HK-2 (cell line): ENCODE measurements around the gene TAPBPL.
A peak's percentile ranks its signal among the peaks of the same experiment; 100 is the strongest.
"Not testable (repeated sequence)": the region's sequence is repeated elsewhere in the genome, so short reads cannot be mapped to it uniquely, and the experiment has no call there.

Source experiments
- DNase-seq: peaks from one replicate; pipeline ENCODE4 v3.0.0-alpha.2; 2018; ENCODE audit not compliant: unreplicated experiment

The TAPBPL gene

GRCh38 chr12:6463858-6464257, 12.0 kb downstream of the TAPBPL start:
- no peak for DNase-seq

DNA sequence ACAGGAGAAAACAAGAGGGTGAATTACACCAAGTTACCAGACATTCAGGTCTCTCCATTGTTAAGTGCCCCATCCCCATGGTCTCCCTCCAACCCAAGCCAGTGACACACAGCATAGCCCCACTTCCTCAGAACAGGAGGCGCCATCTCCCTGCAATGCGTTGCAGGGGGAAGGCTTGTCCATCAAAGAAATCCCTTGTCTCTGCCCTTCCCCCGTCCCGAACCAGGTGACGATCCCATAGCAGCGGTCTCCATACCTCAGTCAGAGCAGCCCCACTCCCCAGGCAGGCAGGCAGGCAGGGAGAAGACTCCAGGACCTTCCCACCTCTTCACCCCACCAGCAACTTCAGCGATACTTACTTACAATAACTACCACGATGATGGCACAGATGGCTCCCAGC, 12.7 kb downstream of the TAPBPL start:
- DNase-seq: no peak

GRCh38 chr12:6465467-6466183, 13.8 kb downstream of the TAPBPL start:
- peak; percentile 47 for DNase-seq

GRCh38 chr12:6466184-6466573, 14.3 kb downstream of the TAPBPL start:
- DNase-seq: no peak

- DNase-seq: not testable (repeated sequence)
These were observed 14.9 kb downstream of the TAPBPL start for GRCh38 chr12:6466751-6467150.

- DNase-seq: not testable (repeated sequence)
These were observed 15.9 kb downstream of the TAPBPL start for GRCh38 chr12:6467571-6468282.

DNA sequence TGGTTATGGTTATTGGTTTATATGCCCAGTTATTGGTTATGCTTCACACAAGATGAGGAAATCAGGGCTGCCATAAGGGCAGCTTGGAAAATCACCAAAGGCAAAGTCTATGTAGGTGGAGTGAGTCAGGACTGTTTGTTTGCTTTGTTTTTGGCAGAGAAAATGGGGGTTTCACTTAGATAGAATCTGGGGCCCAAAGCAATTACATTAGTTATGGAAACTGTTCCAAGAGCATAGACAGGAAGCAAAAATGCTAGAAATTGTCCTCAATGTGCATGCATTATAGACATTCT, 16.4 kb downstream of the TAPBPL start:
- no peak for DNase-seq

- no peak for DNase-seq
These were observed 17.2 kb downstream of the TAPBPL start for GRCh38 chr12:6469092-6469491.

- no peak for DNase-seq
These were observed 17.9 kb downstream of the TAPBPL start for GRCh38 chr12:6469609-6470374.

GRCh38 chr12:6470375-6471163, 18.7 kb downstream of the TAPBPL start, which contains the start of gene VAMP1:
Gene VAMP1 (minus strand): TSS chr12:6470677. CDS start chr12:6470531, 146 bp downstream.
- DNase-seq: peak; percentile 99

DNA sequence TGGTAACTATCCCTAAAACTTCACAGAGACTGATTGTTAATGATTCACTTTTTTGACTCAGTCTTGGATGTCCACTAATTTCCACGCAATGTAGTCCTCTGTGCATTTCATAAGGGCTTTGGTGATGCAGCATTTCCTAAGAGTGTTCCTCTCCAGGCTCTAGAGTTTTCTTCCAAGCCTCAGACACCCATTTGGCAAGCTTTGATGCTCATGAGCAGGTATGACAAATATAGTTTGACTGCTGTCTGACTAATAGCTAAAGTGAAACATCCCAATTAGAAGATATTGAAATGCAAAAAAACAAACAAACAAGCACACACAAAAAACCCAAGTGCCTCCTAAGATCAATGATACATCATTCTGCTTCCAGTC, 20.1 kb downstream of the TAPBPL start:
- DNase-seq: no peak

- no peak for DNase-seq
These were observed 20.6 kb downstream of the TAPBPL start for GRCh38 chr12:6472491-6472890.

GRCh38 chr12:6475233-6475975, 23.6 kb downstream of the TAPBPL start:
- not testable (repeated sequence) for DNase-seq

GRCh38 chr12:6476489-6476888, 24.6 kb downstream of the TAPBPL start:
- no peak for DNase-seq

GRCh38 chr12:6477601-6478377, 25.9 kb downstream of the TAPBPL start:
- DNase-seq: not testable (repeated sequence)

DNA sequence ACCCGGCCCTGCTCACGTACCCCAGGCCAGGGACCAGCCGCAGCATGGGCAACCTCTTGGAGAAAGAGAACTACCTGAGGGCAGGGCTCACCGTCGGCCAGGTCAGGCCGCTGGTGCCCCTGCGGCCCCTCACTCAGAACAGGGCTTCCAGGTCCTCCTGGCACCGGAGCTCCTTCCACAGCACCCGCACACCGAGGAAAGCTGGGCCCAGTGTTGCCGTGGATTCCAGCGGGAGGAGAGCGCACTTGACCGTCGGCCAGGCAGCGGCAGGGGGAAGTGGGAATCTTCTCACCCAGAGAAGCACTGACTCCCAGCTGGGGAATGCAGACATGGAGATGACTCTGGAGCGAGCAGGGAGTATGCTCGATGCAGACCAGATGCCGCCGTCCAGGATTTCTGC, 26.6 kb downstream of the TAPBPL start:
- DNase-seq: no peak

- DNase-seq: no peak
These were observed 36.4 kb downstream of the TAPBPL start for GRCh38 chr12:6488240-6488639.

- DNase-seq: no peak
These were observed 37.6 kb downstream of the TAPBPL start for GRCh38 chr12:6489449-6489848.

DNA sequence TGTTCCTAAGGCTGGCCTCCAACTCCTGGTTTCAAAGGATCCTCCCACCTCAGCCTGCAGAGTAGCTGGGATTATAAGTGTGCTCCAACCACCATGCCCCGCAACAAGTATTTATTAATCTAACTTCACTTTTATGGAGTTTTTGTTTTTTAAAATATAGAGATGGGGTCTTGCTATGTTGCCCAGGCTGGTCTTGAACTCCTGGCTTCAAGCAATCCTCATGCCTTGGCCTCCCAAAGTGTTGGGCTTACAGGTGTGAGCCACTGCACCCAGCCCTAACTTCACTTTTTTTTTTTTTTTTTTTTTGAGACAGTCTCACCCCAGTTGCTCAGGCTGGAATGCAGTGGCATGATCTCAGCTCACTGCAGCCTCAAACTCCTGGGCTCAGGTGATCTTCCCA, 38.8 kb downstream of the TAPBPL start:
- DNase-seq: not testable (repeated sequence)

GRCh38 chr12:6492838-6493496, 41.1 kb downstream of the TAPBPL start, which contains the start of gene MRPL51:
Gene MRPL51 (minus strand): TSS chr12:6493262. CDS start chr12:6493136, 126 bp downstream.
- DNase-seq: peak; percentile 96
